Thoracic aorta (tissue), 2 donors: ENCODE results near the gene TEX51. TPM values are rescaled to one million over a fixed set of nuclear protein-coding genes. Genes with fewer than 3 reads are reported as not detected.

Experiments used
- ATAC-seq: fragments of 150-250 bp; one replicate; pipeline ENCODE4 v1.8.0; 2017; ENCODE audit warnings: low read depth; ENCODE audit not compliant: insufficient number of reproducible peaks, low FRiP score
- DNase-seq: peaks from one replicate; pipeline ENCODE4 v3.0.0-alpha.2; 2020; ENCODE audit warnings: low spot score
- H3K27ac ChIP-seq, 2 donors: fragments of 200-600 bp; sonication (generic); 1 replicate in 1 of 2; 2 replicates in 1 of 2; pipeline ENCODE4 v1.5.1; 2016; ENCODE audit warnings: mild to moderate bottlenecking in 2 of 2, moderate library complexity in 2 of 2
- H3K27me3 ChIP-seq: fragments of 200-600 bp; sonication (generic); replicated peaks from 2 replicates; pipeline ENCODE4 v1.6.0; 2016; ENCODE audit warnings: mild to moderate bottlenecking; ENCODE audit not compliant: insufficient read depth
- H3K36me3 ChIP-seq: fragments of 200-600 bp; sonication (generic); one replicate; pipeline ENCODE4 v1.5.1; 2016
- H3K4me1 ChIP-seq, 2 donors: fragments of 200-600 bp; sonication (generic); 1 replicate in 1 of 2; 2 replicates in 1 of 2; pipeline versions ENCODE4 v1.5.1 to v1.6.0; 2016; ENCODE audit warnings: low read depth in 2 of 2, mild to moderate bottlenecking in 1 of 2; ENCODE audit not compliant: control insufficient read depth in 1 of 2
- H3K4me3 ChIP-seq: fragments of 200-600 bp; sonication (generic); 2 replicates; pipeline ENCODE4 v1.5.1; 2016; ENCODE audit warnings: mild to moderate bottlenecking
- H3K9me3 ChIP-seq: fragments of 200-600 bp; sonication (generic); 2 replicates; pipeline ENCODE4 v1.5.1; 2016
- total RNA-seq, 2 donors: library from RNA; depleted of rRNA; stranded (reverse); fragments of >200 nt; gene quantifications; one replicate each; pipeline versions ENCODE4 v1.1.0 to v1.2.3, GENCODE V29; 2016
- TF ChIP-seq, protein P1 (sequence below): fragments of 200-600 bp; sonication (generic); IDR thresholded peaks from one replicate; pipeline ENCODE4 v1.5.1; 2019; ENCODE audit warnings: antibody characterized with exemption

TEX51 gene
- total RNA-seq, 2 donors from 2014 or later, result not detected

DNA sequence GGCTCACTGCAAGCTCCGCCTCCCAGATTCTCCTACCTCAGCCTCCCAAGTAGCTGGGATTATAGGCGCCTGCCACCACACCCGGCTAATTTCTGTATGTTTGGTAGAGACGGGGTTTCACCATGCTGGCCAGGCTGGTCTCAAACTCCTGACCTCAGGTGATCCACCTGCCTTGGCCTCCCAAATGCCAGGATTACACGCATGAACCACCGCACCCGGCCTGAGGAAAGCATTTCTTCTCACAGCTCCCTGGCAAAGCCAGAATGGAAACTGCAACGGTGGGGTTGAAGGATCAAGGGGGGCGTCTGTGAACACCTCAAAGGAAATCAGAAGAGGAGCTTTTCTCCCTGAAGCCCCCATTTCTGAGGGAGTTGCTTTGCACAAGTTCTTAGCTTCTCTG is 11.2 kb upstream of the TEX51 start:
- Histone ChIP-seq H3K27ac (no peak overlapping the region), H3K4me1 (peaks cover 0 to 8% of the 10 kb centered on the region in 2 donors), H3K27me3 (no peaks in the 10 kb centered on the region), H3K4me3 (no peak overlapping the region), H3K36me3 (no peaks in the 10 kb centered on the region), H3K9me3 (no peaks in the 10 kb centered on the region)
- ATAC-seq (no peak), DNase-seq (no peak)
- TF ChIP-seq, protein P1, sequence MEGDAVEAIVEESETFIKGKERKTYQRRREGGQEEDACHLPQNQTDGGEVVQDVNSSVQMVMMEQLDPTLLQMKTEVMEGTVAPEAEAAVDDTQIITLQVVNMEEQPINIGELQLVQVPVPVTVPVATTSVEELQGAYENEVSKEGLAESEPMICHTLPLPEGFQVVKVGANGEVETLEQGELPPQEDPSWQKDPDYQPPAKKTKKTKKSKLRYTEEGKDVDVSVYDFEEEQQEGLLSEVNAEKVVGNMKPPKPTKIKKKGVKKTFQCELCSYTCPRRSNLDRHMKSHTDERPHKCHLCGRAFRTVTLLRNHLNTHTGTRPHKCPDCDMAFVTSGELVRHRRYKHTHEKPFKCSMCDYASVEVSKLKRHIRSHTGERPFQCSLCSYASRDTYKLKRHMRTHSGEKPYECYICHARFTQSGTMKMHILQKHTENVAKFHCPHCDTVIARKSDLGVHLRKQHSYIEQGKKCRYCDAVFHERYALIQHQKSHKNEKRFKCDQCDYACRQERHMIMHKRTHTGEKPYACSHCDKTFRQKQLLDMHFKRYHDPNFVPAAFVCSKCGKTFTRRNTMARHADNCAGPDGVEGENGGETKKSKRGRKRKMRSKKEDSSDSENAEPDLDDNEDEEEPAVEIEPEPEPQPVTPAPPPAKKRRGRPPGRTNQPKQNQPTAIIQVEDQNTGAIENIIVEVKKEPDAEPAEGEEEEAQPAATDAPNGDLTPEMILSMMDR, result no peak

DNA sequence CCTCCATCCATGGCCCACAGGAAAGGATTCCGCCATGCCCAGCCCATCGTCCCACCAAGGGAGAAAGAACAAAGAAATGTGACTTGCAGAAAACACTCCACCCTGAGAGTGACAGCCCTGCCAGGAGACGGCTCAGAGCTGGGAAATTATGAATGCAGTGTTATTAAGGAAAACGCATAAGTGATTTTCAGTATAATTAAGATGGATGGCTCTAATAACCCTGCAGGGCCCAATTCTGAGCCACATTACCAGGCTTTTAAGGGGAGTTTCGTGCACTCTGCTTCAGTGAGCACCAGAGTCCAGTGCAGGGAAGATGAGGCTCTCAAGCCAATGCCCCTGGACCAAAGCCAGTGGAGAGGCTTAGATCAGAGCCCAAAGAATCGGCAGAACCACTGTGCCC is 10.6 kb upstream of the TEX51 start:
- Histone ChIP-seq H3K27me3 (no peaks in the 10 kb centered on the region), H3K9me3 (no peaks in the 10 kb centered on the region), H3K4me1 (peaks cover 0 to 8% of the 10 kb centered on the region in 2 donors), H3K4me3 (no peak overlapping the region), H3K36me3 (no peaks in the 10 kb centered on the region), H3K27ac (no peak overlapping the region)
- ATAC-seq, result no peak
- no peak for DNase-seq
- TF ChIP-seq, protein P1, result no peak

DNA sequence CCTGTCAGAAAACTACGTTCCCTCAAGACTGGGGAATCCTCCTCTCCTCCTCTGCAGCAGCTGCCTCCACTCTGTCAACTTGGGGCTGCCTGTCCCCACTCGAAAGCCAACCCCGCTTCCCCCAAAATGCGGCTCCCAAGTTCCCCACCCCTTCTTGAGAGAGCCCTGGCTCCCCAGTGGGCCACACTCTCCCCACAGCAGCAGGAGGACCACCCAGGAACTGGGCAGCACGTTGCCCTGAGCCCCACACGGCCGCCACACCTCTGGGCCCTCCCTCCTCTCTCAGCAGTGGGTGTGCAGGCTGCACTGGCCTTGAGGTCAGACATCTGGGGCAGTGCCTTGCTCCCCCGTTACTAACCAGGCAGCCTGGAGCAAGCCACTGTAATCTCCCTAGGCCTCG is 9.6 kb upstream of the TEX51 start:
- DNase-seq (no peak), ATAC-seq (no peak)
- H3K9me3 ChIP-seq, result no peaks in the 10 kb centered on the region
- H3K4me3 ChIP-seq, result no peak overlapping the region
- H3K27me3 ChIP-seq, result no peaks in the 10 kb centered on the region
- TF ChIP-seq, protein P1, result no peak
- H3K36me3 ChIP-seq, result no peaks in the 10 kb centered on the region
- H3K4me1 ChIP-seq, result peaks cover 0 to 8% of the 10 kb centered on the region in 2 donors
- no peak overlapping the region for H3K27ac ChIP-seq

DNA sequence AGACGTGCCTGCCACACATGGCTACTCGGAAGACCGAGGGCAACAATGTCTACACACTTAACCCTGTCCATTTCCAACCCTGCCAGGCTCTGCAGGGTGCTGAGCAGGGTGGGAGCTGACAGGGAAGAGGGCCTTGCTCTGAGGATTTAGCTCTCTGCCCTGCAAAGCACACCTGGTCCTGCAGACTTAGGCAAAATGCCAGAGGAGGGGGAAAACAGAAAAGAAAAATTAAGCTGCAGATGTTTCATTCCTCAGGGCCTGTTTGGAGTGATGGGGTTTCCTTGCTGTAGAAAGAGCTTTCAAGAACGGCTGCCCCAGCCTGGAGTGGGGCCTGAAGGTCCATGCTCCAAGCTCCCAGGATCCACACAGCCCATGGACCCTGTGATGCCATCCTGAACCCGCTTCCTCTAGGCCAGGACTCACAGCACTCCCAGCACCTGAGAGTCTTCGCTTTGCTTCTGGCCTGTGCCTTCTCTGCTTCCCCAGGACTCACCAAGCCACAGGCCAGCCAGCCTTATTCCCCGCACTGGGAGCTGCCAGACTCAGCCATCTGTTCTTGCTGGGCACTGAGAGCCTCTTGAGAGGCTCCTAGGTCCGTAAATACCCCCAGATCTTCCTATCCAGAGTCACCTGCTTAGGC is 9.1 kb upstream of the TEX51 start:
- Histone ChIP-seq H3K9me3 (no peaks in the 10 kb centered on the region), H3K27me3 (no peaks in the 10 kb centered on the region), H3K27ac (no peak overlapping the region), H3K4me1 (peaks cover 0 to 8% of the 10 kb centered on the region in 2 donors), H3K36me3 (no peaks in the 10 kb centered on the region), H3K4me3 (no peak overlapping the region)
- TF ChIP-seq, protein P1, result no peak
- DNase-seq (no peak), ATAC-seq (no peak)

DNA sequence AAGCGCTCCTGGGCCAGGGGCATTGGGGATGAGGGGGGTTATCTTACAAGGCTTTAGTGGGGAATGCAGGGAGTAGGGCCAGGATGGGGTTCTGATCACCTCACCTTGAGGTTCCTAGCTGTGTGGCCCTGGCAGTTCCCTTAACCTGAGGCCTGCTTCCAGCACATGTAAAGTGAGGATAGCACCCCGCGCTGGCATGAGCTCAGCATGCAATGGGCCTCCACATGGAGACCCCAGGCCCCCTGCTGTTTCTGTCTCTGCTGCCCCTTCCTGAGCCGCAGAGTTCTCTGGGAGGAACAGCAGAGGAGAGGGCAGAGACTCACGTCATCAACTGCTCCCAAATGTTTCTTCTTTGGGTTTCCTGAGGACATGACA is 8.6 kb upstream of the TEX51 start:
- TF ChIP-seq, protein P1, result no peak
- no peak overlapping the region for H3K4me3 ChIP-seq
- DNase-seq, result no peak
- H3K36me3 ChIP-seq, result no peaks in the 10 kb centered on the region
- H3K9me3 ChIP-seq, result no peaks in the 10 kb centered on the region
- ATAC-seq, result no peak
- H3K27me3 ChIP-seq, result no peaks in the 10 kb centered on the region
- H3K27ac ChIP-seq, result no peak overlapping the region
- peaks cover 0 to 8% of the 10 kb centered on the region in 2 donors for H3K4me1 ChIP-seq
